ENCODE results near the gene IL3.
A peak's percentile ranks its signal among the peaks of the same experiment; 100 is the strongest.

IL3 gene

DNA sequence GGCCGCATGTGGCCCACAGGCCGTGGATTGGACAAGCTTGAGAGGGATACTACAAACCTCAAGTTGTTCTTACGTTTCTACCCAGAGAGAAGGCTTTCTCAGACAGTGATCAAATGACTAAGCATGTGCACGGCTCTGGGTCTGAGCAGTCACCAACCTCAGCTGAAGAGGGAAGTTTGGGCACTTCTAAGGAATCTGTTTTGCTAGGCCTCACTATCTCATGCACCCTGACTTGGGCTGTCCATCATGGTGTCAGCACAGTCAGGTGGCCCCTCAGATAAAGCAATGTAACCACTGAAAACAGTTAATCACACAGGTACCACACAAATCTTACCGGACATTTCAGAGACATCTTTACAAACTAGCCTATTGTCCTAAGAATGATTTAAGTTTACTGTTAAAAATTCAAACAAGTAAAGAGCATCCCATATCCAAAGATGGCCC is 37.7 kb downstream of the IL3 start:
- Histone ChIP-seq H3K27ac (peak overlapping the region; percentile 80), H3K36me3 (replicated peaks) (no peaks in the 10 kb centered on the region), H3K27me3 (replicated peaks) (no peaks in the 10 kb centered on the region), H3K4me3 (ENCODE audit: low read depth, low read length) (no peak overlapping the region)
- peak; percentile 79 for DNase-seq
- in situ Hi-C loops (cut with HindIII; ENCODE audit: low pct_ligation_motif_present, low sequenced_read_pairs): no loop called here
- no peak for TF ChIP-seq CTCF (IDR thresholded peaks at IDR 0.05; ENCODE audit: low read depth, low read length, missing control alignments)

DNA sequence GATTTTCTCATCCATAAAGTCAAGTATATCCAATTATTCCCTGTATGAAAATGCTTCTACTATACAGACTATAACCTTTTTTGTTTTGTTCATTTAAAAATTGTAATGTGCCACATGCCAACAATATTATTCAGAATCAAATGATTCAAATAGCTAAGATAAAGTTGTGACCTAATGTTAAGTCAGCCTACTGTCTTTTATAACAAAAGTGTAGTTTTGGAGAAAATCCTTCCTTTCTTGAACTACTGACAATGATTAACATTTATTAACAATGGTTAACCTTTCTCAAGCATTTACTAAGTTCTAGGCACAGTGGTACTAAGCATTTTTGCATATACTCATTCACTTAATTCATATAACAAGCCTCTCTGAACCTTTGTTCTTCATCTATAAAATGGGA is 38.2 kb downstream of the IL3 start:
- DNase-seq: no peak
- Histone ChIP-seq H3K36me3 (replicated peaks) (no peaks in the 10 kb centered on the region), H3K27me3 (replicated peaks) (no peaks in the 10 kb centered on the region), H3K4me3 (ENCODE audit: low read depth, low read length) (no peak overlapping the region), H3K27ac (peak overlapping the region; percentile 80)
- in situ Hi-C loops (cut with HindIII; ENCODE audit: low pct_ligation_motif_present, low sequenced_read_pairs): no loop called here
- no peak for TF ChIP-seq CTCF (IDR thresholded peaks at IDR 0.05; ENCODE audit: low read depth, low read length, missing control alignments)

- Histone ChIP-seq H3K4me3 (ENCODE audit: low read depth, low read length) (no peak overlapping the region), H3K27me3 (replicated peaks) (no peaks in the 10 kb centered on the region), H3K36me3 (replicated peaks) (no peaks in the 10 kb centered on the region), H3K27ac (peak overlapping the region; percentile 80)
- DNase-seq: no peak
- in situ Hi-C loops (cut with HindIII; ENCODE audit: low pct_ligation_motif_present, low sequenced_read_pairs): no loop called here
- TF ChIP-seq CTCF (IDR thresholded peaks at IDR 0.05; ENCODE audit: low read depth, low read length, missing control alignments): no peak
Measured at GRCh38 chr5:132099076-132099748, 38.8 kb downstream of the IL3 start.

DNA sequence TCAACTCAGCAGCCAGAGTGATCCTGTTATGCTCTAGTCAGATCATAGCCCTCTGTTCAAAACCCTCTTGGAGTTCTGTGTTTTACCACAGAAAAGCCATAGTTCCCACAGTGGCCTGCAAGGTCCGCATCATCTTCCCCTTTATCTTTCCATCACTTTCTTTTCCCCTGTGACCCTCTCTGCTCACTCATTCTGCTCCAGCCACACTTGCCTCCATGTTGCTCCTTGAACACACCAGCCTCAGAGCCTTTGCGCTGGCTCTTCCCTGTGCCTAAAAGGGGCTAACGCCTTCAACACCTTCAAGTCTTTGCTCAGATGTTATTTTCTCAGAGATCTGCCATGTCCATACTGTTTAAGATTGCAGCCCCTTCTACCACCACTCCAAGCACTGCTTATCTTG is 39.5 kb downstream of the IL3 start:
- Histone ChIP-seq H3K36me3 (replicated peaks) (no peaks in the 10 kb centered on the region), H3K27me3 (replicated peaks) (no peaks in the 10 kb centered on the region), H3K4me3 (ENCODE audit: low read depth, low read length) (no peak overlapping the region), H3K27ac (no peak overlapping the region)
- no peak for TF ChIP-seq CTCF (IDR thresholded peaks at IDR 0.05; ENCODE audit: low read depth, low read length, missing control alignments)
- no peak for DNase-seq
- in situ Hi-C loops (cut with HindIII; ENCODE audit: low pct_ligation_motif_present, low sequenced_read_pairs): no loop called here

DNA sequence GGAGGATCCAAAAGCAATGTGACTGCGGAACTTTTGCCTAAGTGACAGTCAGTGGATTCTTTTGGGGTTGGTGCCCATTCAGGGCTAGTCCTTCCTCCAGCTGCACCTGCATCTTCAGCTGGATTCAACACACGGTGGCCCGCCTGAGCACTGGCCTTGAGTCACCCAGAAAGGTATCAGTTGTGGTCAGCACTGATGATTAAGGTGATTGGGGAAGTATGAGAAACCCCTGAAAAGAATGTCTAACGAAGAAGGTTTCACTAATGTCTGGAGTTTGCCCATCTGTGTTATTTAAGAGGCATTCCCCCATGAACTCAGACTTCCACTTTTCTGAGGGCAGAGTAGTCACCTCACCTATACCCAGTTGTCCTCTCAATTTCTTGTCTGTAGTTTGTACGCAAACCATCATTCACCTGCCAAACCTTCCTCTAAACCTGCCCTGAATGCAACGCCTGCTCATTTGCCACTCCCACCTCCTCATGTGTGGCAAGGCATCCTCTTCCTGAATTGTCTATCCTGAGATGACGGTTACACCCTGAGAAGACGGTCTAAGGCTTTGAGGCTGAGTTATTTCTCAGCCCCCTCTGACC is 40.3 kb downstream of the IL3 start:
- no peak overlapping the region for H3K27ac ChIP-seq
- no peak for TF ChIP-seq CTCF (IDR thresholded peaks at IDR 0.05; ENCODE audit: low read depth, low read length, missing control alignments)
- H3K4me3 ChIP-seq (ENCODE audit: low read depth, low read length): no peak overlapping the region
- no peak for DNase-seq
- no peaks in the 10 kb centered on the region for H3K27me3 ChIP-seq (replicated peaks)
- in situ Hi-C loops (cut with HindIII; ENCODE audit: low pct_ligation_motif_present, low sequenced_read_pairs): no loop called here
- H3K36me3 ChIP-seq (replicated peaks): no peaks in the 10 kb centered on the region
